GM12878 (cell line): ENCODE data around the gene CCDC85A. TPM values are rescaled to one million over a fixed set of nuclear protein-coding genes. Genes with fewer than 3 reads are reported as not detected.

ENCODE experiments used
- polyA plus RNA-seq, 11 experiments: library from polyadenylated mRNA; depleted of rRNA in 4 of 11; unstranded in 6 of 11; stranded (reverse) in 5 of 11; fragments of >200 nt; fragmentation: Nextera tagmentation in 4 of 11; fragmentation: Illumina TruSeq in 1 of 11; extraction: Ambion mirVana in 4 of 11; extraction: Trizol in 1 of 11; gene quantifications; 1 replicate in 1 of 11; 2 replicates in 10 of 11; pipeline versions ENCODE4 v1.2.1 to v1.2.3, GENCODE V29; 2011 to 2016; ENCODE audit warnings: inconsistent platforms in 2 of 11, missing spikeins in 2 of 11, low read depth in 1 of 11
- small RNA-seq: library from RNA; depleted of rRNA; stranded (forward); fragments of <200 nt; gene quantifications from one replicate; pipeline ENCODE3, GENCODE V24; 2014
- total RNA-seq, 4 experiments: library from RNA; depleted of rRNA in 3 of 4; stranded (reverse); fragments of >200 nt in 3 of 4; fragmentation: Illumina TruSeq in 1 of 4; extraction: Trizol in 1 of 4; gene quantifications; 2 replicates each; pipeline versions ENCODE4 v1.2.1 to v1.2.3, GENCODE V29; 2013 to 2021

Gene CCDC85A
- total and polyA plus RNA-seq, 10 of the 15 experiments (the other 5 are each of a cell fraction or from before 2014, with no cell fraction given), result 0.02 to 0.57 (median 0.04) TPM; not detected in 7

Small RNA genes lying within 50 kb of the gene (small RNA-seq; reads per million reads assigned to genes)
- gene RNA5SP93, result 0.16 reads per million
